Panc1 (cell line): ENCODE measurements around the gene STMN1.

Experiments
- CTCF ChIP-seq: fragments of 450-650 bp; IDR thresholded peaks from 2 replicates; pipeline ENCODE4 v1.5.1; 2017; ENCODE audit warnings: mild to moderate bottlenecking
- POLR2AphosphoS5 ChIP-seq: IDR thresholded peaks from 2 replicates; pipeline ENCODE4 v1.6.1; 2012; ENCODE audit warnings: mild to moderate bottlenecking, low read depth, low read length, moderate library complexity
- REST ChIP-seq, 2 experiments: IDR thresholded peaks; 2 replicates each; pipeline ENCODE4 v1.6.1; 2011 to 2012; ENCODE audit warnings: low read depth in 2 of 2, control low read depth in 1 of 2, low read length in 1 of 2, mild to moderate bottlenecking in 1 of 2, moderate library complexity in 1 of 2; ENCODE audit not compliant: insufficient read depth in 1 of 2
- TCF7L2 ChIP-seq: IDR thresholded peaks from 2 replicates; pipeline ENCODE4 v1.6.1; 2011; ENCODE audit warnings: mild to moderate bottlenecking, low read depth, low read length, inconsistent platforms

- TF ChIP-seq CTCF (no peak), POLR2AphosphoS5 (no peak), REST (IDR thresholded peaks at IDR 0.05; ENCODE audit: insufficient read depth in 1 of 2, low read depth in 2 of 2, low read length in 1 of 2) (no peak), TCF7L2 (no peak)
These were observed 35.0 kb downstream of the STMN1 start for GRCh38 chr1:25871086-25871703.
